Left ventricle myocardium inferior (tissue), 1 donor: Measurements from ENCODE around the gene SLC2A3. TPM values are rescaled to one million over a fixed set of nuclear protein-coding genes. Genes with fewer than 3 reads are reported as not detected.
"Not testable (repeated sequence)": the region's sequence is repeated elsewhere in the genome, so short reads cannot be mapped to it uniquely, and the experiment has no call there.

Experiments used
- DNase-seq: peaks from one replicate; pipeline ENCODE4 v3.0.0-alpha.2; 2020
- H3K27ac ChIP-seq: fragments of 200-600 bp; replicated peaks from 2 replicates; pipeline ENCODE4 v1.8.0; 2021
- H3K27me3 ChIP-seq: fragments of 200-600 bp; 2 replicates; pipeline ENCODE4 v1.8.0; 2021; ENCODE audit warnings: low read depth
- H3K36me3 ChIP-seq: fragments of 200-600 bp; 2 replicates; pipeline ENCODE4 v1.8.0; 2021
- H3K4me1 ChIP-seq: fragments of 200-600 bp; 2 replicates; pipeline ENCODE4 v1.8.0; 2021
- H3K4me3 ChIP-seq: fragments of 200-600 bp; 2 replicates; pipeline ENCODE4 v1.8.0; 2021; ENCODE audit warnings: mild to moderate bottlenecking, moderate library complexity
- H3K9me3 ChIP-seq: fragments of 200-600 bp; replicated peaks from 2 replicates; pipeline ENCODE4 v1.8.0; 2021
- CTCF ChIP-seq: fragments of 200-600 bp; IDR thresholded peaks from 2 replicates; pipeline ENCODE4 v1.8.0; 2021; ENCODE audit warnings: antibody characterized with exemption, mild to moderate bottlenecking, borderline replicate concordance
- intact Hi-C: fragments of 100-400 bp; cut with micrococcal nuclease; formaldehyde crosslinking; loops from one replicate; pipeline ENCODE4 v1.11.0; 2022
- total RNA-seq: library from RNA; stranded (reverse); fragmentation: NEBNext Ultra II Directional; extraction: Animal tissue kit (Norgen Biotek cat#: 25700); gene quantifications from one replicate; pipeline ENCODE4 v1.2.1, GENCODE V29; 2021
- donor health status: DM: no; HTN: yes; CAD: no; lungs with severe emphysema.

Gene SLC2A3
- total RNA-seq, 1 donor from 2014 or later, result 13.7 TPM

DNA sequence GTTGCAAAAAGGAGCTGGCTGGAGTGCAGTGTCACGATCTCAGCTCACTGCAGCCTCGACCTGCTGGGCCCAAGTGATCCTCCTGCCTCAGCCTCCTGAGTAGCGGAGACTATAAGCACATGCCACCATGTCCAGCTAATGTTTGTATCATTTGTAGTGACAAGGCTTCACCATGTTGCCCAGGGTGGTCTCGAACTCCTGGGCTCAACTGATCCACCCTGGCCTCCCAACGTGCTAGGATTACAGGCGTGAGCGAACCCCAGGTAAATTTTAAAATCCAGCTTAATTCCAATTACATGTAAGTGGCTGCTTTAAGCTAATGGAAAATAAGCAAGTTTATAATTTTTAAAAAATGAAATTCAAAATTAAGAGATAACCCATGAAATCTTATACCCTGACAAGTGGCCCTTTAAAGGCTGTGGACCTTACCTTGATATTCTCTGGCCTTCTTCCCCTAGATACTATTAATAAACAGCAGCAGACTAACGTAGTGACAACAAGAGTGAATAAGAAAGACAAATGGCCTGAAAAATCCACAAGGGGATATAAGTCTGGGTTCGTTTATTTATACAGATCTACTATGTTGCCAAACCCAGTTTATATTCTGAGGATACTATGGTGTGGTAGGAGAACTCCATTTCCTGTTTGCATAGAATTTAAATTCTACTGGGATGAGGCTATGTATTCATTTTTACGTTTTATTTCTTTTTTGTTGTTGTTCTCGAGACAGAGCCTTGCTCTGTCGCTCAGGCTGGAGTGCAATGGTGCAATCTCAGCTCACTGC, 25.6 kb upstream of the SLC2A3 start:
- Histone ChIP-seq H3K9me3 (no peaks in the 10 kb centered on the region), H3K36me3 (no peaks in the 10 kb centered on the region), H3K27ac (peak overlapping the region; percentile 79), H3K4me1 (peaks cover 10% of the 10 kb centered on the region), H3K4me3 (peak overlapping the region; percentile 63), H3K27me3 (no peaks in the 10 kb centered on the region)
- intact Hi-C loops, result no loop called here
- no peak for DNase-seq
- TF ChIP-seq CTCF, result no peak

- no peak for TF ChIP-seq CTCF
- H3K4me3 ChIP-seq, result peak overlapping the region; percentile 63
- DNase-seq, result no peak
- peak overlapping the region; percentile 79 for H3K27ac ChIP-seq
- no peaks in the 10 kb centered on the region for H3K36me3 ChIP-seq
- H3K27me3 ChIP-seq, result no peaks in the 10 kb centered on the region
- intact Hi-C loops, result no loop called here
- H3K9me3 ChIP-seq, result no peaks in the 10 kb centered on the region
- peaks cover 10% of the 10 kb centered on the region for H3K4me1 ChIP-seq
Measured at GRCh38 chr12:7959701-7960121, 23.7 kb upstream of the SLC2A3 start.

GRCh38 chr12:7959278-7959677, 23.3 kb upstream of the SLC2A3 start:
- Histone ChIP-seq H3K27ac (no peak overlapping the region), H3K9me3 (no peaks in the 10 kb centered on the region), H3K4me3 (no peak overlapping the region), H3K27me3 (no peaks in the 10 kb centered on the region), H3K4me1 (peaks cover 10% of the 10 kb centered on the region), H3K36me3 (no peaks in the 10 kb centered on the region)
- intact Hi-C loops, result no loop called here
- no peak for DNase-seq
- TF ChIP-seq CTCF, result no peak

- H3K27me3 ChIP-seq, intact Hi-C loops, H3K27ac ChIP-seq, H3K9me3 ChIP-seq, H3K36me3 ChIP-seq, H3K4me3 ChIP-seq, H3K4me1 ChIP-seq, DNase-seq: not testable (repeated sequence)
Measured at GRCh38 chr12:7954877-7955276, 18.9 kb upstream of the SLC2A3 start.

DNA sequence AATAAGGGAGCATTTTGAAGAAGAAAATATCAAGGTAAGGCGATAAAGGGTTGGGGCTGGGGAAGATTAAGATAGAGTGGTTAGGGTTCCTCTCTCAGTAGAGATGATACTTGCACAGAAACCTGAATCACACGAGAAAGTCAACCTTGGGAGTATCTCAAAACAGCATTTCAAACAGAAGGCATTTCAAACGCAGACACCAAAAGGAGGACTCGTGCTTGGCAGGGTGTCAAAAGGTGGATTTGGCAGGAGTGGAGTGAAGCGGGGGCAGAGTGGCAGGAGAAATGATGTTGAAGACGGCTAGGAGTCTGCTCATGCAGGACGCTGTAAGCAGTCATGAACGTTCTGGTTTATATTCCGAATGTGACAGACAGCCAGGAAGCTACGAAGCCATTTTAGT, 18.4 kb upstream of the SLC2A3 start:
- DNase-seq, intact Hi-C loops: not testable (repeated sequence)

DNA sequence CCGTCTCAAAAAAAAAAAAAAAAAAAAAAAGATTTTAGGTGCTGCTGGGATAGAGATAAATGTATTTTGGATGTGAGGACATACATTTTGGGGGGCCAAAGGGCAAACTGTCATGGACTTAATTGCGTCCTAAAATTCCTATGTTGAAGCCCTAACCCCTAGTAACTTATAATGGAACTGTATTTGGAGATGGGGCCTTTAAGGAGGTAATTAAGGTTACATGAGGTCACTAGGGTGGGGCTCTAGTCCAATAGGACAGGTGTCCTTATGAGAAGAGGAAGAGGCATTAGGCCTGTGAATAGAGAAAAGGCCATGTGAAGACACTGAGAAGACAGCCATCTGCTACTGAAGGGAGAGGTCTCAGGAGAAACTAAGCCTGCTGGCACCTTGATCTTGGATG, 17.9 kb upstream of the SLC2A3 start:
- H3K27me3 ChIP-seq, H3K9me3 ChIP-seq, H3K36me3 ChIP-seq, H3K27ac ChIP-seq, DNase-seq, H3K4me1 ChIP-seq, intact Hi-C loops, H3K4me3 ChIP-seq: not testable (repeated sequence)

More for the DNA sequence above, 18.4 kb upstream of the SLC2A3 start:
- H3K4me1 ChIP-seq, H3K9me3 ChIP-seq, H3K4me3 ChIP-seq, H3K36me3 ChIP-seq, H3K27me3 ChIP-seq, H3K27ac ChIP-seq: not testable (repeated sequence)

DNA sequence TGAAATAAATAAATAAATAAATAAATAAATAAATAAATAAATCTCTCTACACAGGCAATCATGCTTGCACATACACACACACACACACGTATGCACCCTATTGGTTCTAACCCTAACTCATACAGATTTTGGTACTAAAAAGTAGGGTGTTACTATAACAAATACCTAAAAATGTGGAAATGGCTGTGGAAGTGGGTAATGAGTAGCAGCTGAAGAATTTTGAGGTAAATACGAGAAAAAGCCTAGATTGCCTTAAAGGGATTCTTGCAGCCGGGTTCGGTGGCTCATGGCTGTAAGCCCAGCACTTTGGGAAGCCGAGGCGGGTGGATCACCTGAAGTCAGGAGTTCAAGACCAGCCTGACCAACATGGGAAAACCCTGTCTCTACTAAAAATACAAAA, 15.7 kb upstream of the SLC2A3 start:
- H3K4me1 ChIP-seq, result no peaks in the 10 kb centered on the region
- H3K36me3 ChIP-seq, result no peaks in the 10 kb centered on the region
- intact Hi-C loops, result no loop called here
- H3K27ac ChIP-seq, result no peak overlapping the region
- no peak for DNase-seq
- no peaks in the 10 kb centered on the region for H3K9me3 ChIP-seq
- TF ChIP-seq CTCF, result no peak
- no peaks in the 10 kb centered on the region for H3K27me3 ChIP-seq
- H3K4me3 ChIP-seq, result no peak overlapping the region

DNA sequence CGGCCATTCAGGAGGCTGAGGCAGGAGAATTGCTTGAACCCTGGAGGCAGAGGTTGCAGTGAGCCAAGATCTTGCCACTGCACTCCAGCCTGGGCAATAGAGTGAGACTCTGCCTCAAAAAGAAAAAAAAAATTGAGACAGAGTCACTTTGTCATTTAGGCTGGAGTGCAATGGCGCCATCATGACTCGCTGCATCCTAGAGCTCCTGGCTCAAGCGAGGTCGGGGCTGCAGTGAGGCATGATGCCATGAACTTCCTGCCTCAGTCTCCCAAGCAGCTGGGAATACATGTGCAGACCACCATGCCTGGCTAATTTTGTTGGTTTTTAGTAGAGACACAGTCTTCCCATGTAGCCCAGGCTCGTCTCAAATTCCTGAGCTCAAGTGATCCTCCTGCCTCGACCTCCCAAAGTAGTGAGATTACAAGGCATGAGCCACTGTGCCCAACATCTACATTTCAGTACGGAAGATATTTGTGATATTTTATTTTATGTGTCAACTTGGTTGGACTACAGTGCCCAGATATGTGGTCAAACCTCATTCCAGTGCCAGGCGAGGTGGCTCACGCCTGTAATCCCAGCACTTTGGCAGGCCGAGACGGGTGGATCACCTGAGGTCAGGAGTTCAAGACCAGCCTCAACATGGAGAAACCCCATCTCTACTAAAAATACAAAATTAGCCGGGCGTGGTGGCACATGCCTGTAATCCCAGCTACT, 14.4 kb upstream of the SLC2A3 start:
- H3K36me3 ChIP-seq, H3K9me3 ChIP-seq, intact Hi-C loops, H3K27me3 ChIP-seq, DNase-seq, H3K4me3 ChIP-seq, H3K27ac ChIP-seq, H3K4me1 ChIP-seq: not testable (repeated sequence)
